K562 (cell line): ENCODE measurements around the gene LARP4B.

ENCODE experiments used
- CTCF ChIP-seq, 3 experiments: IDR thresholded peaks in 2 of 3; conservative IDR thresholded peaks in 1 of 3; 2 replicates each; pipeline ENCODE4 v1.5.1; 2011 to 2012; ENCODE audit warnings: low read length in 3 of 3, mild to moderate bottlenecking in 3 of 3, control low read depth in 2 of 3, improper control_type of control experiment in 1 of 3, inconsistent platforms in 1 of 3, low read depth in 1 of 3, mixed read lengths in 1 of 3, moderate library complexity in 1 of 3; ENCODE audit not compliant: insufficient read depth in 2 of 3
- FOXK2 ChIP-seq, 2 experiments: fragments of 450-650 bp; IDR thresholded peaks in 1 of 2; conservative IDR thresholded peaks in 1 of 2; 2 replicates each; pipeline ENCODE4 v1.6.1; 2016; ENCODE audit warnings: low read depth in 2 of 2, mild to moderate bottlenecking in 1 of 2
- SP2 ChIP-seq: IDR thresholded peaks from 2 replicates; pipeline ENCODE4 v1.6.1; 2011; ENCODE audit warnings: mild to moderate bottlenecking, low read depth, low read length, moderate library complexity; ENCODE audit not compliant: poor library complexity, severe bottlenecking; ENCODE audit errors: extremely low read depth
- ZNF121 ChIP-seq: sonication (generic); formaldehyde crosslinking; conservative IDR thresholded peaks from 2 replicates; pipeline ENCODE4 v1.8.0; 2022; ENCODE audit warnings: missing genetic modification reagents

GRCh38 chr10:916716-917415 is 14.6 kb downstream of the LARP4B start:
- TF ChIP-seq ZNF121 (peak; percentile 91), SP2 (no peak), FOXK2 (conservative IDR thresholded peaks at IDR 0.05 in 1 of 2, IDR thresholded peaks at IDR 0.05 in 1 of 2; ENCODE audit: low read depth in 2 of 2) (no peak), CTCF (IDR thresholded peaks at IDR 0.05 in 2 of 3, conservative IDR thresholded peaks at IDR 0.05 in 1 of 3; ENCODE audit: insufficient read depth in 2 of 3, low read depth in 1 of 3, low read length in 3 of 3) (no peak)
